Right ventricle myocardium inferior (tissue), 1 donor: ENCODE measurements around the gene NPHP4. TPM values are rescaled to one million over a fixed set of nuclear protein-coding genes. Genes with fewer than 3 reads are reported as not detected.
"Not testable (repeated sequence)": the region's sequence is repeated elsewhere in the genome, so short reads cannot be mapped to it uniquely, and the experiment has no call there.

Experiments
- ATAC-seq: fragments of 200-7000 bp; cut with Tn5 transposase; one replicate; pipeline ENCODE4 v1.9.1; 2020; ENCODE audit warnings: mild to moderate bottlenecking, moderate library complexity
- DNase-seq: peaks from one replicate; pipeline ENCODE4 v3.0.0; 2021; ENCODE audit errors: missing footprints
- intact Hi-C: fragments of 100-400 bp; cut with DNase I; formaldehyde crosslinking; loops from one replicate; pipeline ENCODE4 v1.11.0; 2022
- total RNA-seq: library from RNA; stranded (reverse); fragmentation: NEBNext Ultra II Directional; extraction: Animal tissue kit (Norgen Biotek cat#: 25700); gene quantifications from one replicate; pipeline ENCODE4 v1.2.1, GENCODE V29; 2021
- donor health status: DM: no; HTN: yes; CAD: no; lungs with severe emphysema.

Gene NPHP4
- total RNA-seq, 1 donor from 2014 or later = 4.8 TPM

DNA sequence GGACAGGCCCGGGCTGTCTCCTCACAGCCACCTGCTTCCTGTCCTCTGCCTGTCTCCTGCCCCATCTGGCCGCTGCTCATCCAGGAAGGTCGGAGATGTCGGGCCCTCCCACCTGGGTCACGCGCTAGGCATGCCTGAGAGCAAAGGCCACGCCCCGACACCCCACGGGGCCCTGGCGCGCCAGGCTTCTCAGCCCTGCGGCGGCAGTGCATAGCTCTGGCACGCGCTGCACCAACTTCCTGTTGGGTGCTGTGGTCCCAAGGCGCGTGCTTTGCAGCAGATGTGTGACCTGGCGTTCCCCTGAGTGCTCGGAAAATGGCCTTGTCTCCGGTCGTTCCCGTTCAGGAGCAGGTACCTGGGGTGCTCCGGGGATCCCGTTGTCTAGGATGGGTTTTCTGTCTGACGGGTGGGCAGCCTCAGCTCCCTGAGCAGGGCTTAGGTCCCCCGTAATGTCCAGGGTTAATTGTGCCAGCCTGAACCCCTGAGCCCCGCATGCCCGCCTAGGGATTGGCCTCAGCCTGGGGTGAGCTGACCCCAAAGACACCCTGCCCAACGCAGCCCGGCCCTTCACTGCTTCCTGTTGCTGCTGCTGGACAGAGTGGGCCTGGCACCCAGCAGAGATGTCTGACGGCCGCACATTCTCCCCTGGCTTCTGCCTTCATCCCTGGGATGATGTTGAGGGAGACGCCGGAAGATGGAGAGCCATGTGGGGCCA lies 34.0 kb upstream of the NPHP4 start:
- ATAC-seq (peak; percentile 91), DNase-seq (peak; percentile 96)
- intact Hi-C loops = no loop called here

- peak; percentile 61 for DNase-seq
- intact Hi-C loops = no loop called here
- ATAC-seq = peak; percentile 6
Observed at GRCh38 chr1:6025269-6026094, 33.3 kb upstream of the NPHP4 start.

DNA sequence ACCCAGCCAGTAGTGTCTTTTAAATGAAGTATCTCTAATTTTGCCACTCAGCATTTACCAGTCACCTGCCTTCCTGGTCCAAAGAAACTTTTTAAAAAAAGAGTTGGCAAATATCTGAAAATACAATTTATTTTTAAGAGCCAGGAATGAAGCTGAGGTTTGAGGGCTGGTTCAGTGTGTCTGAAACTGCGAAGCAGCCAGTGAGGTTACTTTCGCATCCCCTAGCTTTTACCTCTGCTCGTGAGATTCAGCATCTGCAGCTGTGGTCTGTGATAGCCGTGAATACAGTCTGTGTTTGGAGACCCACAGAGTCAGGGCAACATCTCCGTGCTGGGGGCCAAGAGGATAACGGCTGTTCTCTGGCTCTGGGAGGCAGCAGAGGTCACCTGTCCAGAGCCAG lies 32.2 kb upstream of the NPHP4 start:
- no peak for ATAC-seq
- peak; percentile 20 for DNase-seq
- intact Hi-C loops = no loop called here

DNA sequence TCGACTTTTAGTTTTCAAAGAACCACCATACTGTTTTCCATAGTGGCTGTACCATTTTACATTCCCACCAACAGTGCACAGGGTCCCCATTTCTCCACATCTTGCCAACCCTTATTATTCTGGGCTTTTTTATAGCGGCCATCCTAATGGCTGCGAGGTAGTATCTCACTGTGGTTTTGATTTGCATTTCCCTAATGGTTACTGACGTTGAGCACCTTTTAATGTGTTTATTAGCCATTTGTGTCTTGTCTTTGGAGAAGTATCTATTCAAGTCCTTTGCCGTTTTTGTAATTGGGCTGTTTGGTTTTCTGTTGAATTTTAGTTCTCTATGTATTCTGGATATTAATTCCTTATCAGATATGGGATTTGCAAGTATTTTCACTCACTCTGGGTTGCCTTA lies 31.1 kb upstream of the NPHP4 start:
- intact Hi-C loops = no loop called here
- ATAC-seq (no peak), DNase-seq (no peak)

GRCh38 chr1:6022193-6022592 lies 30.0 kb upstream of the NPHP4 start:
- intact Hi-C loops = no loop called here
- ATAC-seq (no peak), DNase-seq (no peak)

DNA sequence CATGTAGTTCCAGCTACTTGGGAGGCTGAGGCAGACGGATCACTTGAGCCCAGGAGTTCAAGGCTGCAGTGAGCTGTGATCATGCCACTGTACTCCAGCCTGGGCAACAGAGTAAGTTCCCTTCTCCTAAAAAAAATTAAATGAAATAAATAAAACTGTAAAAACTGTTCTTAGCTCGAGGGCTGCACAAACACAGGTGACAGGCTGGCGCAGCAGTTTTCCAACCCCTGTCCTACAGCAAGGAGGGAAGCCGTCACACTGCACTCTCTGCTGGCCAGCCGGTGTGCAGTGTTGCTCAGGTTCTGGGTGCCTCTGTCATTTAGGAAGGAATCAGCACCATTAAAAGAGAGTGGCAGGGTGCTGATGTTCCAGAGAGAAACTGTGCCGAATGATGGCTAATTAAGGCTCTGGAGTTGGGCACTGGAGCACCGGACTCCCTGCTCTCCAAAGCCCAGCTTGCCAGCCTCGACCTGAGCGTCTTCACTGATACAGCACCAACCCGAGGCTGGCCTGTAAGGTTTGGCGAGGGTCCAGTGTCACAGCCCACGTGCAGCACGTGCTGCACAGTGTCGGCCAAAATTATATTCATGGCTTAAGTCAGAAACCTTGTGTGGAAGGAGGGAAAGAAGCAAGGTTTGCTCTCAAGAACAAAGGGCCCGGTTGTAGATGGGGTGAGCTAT lies 27.1 kb upstream of the NPHP4 start:
- intact Hi-C loops = no loop called here
- ATAC-seq = no peak
- peak; percentile 65 for DNase-seq

DNA sequence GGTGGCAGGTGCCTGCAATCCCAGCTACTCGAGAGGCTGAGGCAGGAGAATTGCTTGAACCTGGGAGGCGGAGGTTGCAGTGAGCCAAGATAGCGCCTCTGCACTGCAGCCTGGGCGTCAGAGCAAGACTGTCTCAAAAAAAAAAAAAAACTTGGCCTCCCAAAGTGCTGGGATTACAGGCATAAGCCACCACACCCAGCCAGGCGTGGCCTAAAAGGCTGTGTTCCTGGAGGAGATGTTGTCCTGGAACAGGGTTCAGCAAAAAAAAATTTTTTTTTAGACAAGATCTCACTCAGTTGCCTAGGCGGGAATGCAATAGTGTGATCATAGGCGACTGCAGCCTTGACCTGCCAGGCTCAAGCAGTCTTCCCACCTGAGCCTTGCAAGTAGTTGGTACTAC lies 25.4 kb upstream of the NPHP4 start:
- ATAC-seq, intact Hi-C loops: not testable (repeated sequence)
- DNase-seq = peak; percentile 1

GRCh38 chr1:6016191-6016865 lies 24.1 kb upstream of the NPHP4 start:
- ATAC-seq (no peak), DNase-seq (peak; percentile 55)
- intact Hi-C loops = no loop called here

- DNase-seq (peak; percentile 77), ATAC-seq (peak; percentile 80)
- intact Hi-C loops = no loop called here
Observed at GRCh38 chr1:6014130-6014999, 22.1 kb upstream of the NPHP4 start.

DNA sequence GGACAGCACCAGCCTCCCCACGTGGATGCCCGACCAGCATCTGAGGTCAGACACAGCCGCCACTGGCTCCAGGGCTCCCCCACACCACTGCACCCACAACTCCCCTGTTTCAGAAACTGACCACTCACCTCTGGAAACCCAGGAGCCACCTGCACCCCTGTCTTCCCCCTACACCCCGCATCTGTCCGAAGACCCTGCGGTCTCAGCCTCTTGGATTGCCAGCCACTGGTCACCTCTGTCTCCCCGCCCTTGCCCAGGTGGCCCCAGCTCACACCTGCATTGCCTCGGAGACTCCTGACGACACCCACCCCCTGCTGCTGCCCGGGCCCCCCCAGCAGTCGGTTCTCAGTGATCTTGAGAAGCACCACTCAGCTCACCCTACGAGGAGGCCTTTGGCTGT lies 21.3 kb upstream of the NPHP4 start:
- intact Hi-C loops = loop anchor here (1.0 kb wide), 1 partner anchor 10 kb away; no protein-coding TSS in a partner anchor
- no peak for ATAC-seq
- no peak for DNase-seq

DNA sequence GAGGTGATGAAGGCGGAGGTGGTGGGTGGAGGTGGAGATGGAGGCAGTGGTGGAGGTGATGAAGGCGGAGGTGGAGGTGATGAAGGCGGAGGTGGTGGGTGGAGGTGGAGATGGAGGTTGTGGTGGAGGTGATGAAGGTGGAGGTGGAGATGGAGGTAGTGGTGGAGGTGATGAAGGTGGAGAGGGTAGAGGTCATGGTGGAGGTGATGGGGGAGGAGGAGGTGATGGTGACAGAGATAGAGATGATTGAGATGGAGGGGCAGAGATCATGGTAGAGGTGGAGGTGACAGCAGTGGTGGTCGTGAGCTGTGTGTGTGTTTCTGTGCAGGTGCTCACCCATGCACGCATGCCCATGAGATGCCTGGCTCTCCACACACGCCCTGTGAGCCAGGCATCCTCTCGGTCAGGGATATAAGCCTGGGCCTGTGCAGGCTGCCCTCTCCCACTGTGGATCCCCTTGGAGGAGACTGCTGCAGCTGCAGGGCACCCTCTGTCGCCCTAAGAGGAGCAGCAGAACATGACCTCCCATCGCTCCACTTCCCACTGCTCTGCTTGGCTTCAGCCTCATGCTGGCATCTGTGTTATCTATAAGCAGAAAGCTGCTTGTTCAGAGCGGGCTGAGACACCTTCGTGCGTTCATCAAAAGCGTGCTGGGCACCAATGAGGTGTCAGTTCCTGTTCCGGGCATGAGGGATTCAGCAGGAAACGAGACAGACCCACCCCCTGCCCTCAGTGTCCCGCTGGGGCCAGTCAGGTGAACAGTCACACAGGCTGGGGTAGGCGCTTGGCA lies 20.5 kb upstream of the NPHP4 start:
- intact Hi-C loops = loop anchor here (1.0 kb wide), 1 partner anchor 9 kb away; no protein-coding TSS in a partner anchor
- ATAC-seq = peak; percentile 45
- DNase-seq = peak; percentile 45

- DNase-seq (peak; percentile 1), ATAC-seq (no peak)
- intact Hi-C loops = no loop called here
Observed at GRCh38 chr1:6011946-6012258, 19.7 kb upstream of the NPHP4 start.

- peak; percentile 52 for DNase-seq
- ATAC-seq = no peak
- intact Hi-C loops = no loop called here
Observed at GRCh38 chr1:6011161-6011945, 19.1 kb upstream of the NPHP4 start.

GRCh38 chr1:6010554-6010953 lies 18.3 kb upstream of the NPHP4 start:
- ATAC-seq (no peak), DNase-seq (peak; percentile 27)
- intact Hi-C loops = no loop called here

DNA sequence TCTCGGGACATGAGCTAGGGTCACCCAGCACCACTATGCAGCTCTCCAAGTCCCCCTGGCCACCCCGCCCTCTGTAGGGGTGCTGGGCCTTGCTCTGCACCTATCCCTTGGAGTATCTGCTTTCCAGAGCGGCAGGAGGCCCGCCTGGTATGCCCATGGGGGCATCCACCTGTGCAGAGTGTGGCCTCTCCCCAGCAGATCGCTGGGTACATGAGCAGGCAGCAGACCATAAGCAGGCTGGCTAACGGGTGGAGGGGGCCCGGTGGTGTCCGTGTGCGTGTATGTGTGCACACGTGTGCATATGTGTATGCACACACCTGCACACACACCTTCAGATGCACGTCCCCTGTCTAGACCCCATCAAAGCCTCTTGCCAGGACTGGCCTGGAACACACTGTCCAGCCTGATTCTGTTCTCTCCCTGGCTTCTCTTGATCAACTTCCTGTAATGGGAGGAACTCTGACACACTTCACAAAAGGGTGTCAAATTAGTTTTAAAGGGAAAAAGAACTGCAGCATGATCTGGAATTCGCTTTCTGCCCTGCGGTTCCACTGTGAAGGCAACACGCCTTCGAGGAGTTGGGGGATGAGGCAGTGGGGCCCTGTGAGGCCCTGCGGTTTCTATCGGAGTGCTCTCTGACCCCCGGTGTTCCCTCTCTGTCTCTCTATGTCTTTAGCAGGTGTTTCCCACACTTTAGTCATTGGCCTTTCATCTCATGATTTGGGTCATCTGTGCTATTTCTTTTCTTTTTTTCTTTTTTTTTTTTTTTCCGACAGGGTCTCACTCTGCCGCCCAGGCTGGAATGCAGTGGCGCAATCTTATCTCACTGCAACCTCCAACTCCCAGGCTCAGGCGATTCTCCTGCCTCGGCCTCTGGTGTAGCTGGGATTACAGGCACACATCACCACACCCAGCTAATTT lies 17.2 kb upstream of the NPHP4 start:
- DNase-seq (peak; percentile 37), ATAC-seq (no peak)
- intact Hi-C loops = no loop called here

DNA sequence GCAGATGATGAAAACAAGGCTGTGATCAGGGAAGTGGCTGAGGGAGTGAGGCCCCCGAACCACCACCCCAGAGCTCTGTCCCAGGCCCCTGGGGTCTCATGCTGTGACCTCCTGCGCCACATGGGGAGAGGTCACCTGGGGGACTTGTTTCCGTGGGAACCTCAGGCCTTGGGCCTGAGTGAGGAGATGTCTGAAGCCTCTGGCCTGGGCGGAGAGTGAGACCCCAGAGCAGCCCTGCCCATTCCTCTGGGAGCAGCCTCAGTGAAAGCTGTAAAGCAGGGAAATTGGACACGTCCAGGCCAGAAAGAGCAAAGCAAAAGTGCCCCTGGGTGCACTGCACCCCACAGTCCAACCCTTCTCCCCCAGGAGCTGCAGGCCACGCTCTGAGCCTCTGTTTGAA lies 16.5 kb upstream of the NPHP4 start:
- intact Hi-C loops = no loop called here
- peak; percentile 6 for DNase-seq
- no peak for ATAC-seq
